ENCODE measurements around the gene DENND10.

DNA sequence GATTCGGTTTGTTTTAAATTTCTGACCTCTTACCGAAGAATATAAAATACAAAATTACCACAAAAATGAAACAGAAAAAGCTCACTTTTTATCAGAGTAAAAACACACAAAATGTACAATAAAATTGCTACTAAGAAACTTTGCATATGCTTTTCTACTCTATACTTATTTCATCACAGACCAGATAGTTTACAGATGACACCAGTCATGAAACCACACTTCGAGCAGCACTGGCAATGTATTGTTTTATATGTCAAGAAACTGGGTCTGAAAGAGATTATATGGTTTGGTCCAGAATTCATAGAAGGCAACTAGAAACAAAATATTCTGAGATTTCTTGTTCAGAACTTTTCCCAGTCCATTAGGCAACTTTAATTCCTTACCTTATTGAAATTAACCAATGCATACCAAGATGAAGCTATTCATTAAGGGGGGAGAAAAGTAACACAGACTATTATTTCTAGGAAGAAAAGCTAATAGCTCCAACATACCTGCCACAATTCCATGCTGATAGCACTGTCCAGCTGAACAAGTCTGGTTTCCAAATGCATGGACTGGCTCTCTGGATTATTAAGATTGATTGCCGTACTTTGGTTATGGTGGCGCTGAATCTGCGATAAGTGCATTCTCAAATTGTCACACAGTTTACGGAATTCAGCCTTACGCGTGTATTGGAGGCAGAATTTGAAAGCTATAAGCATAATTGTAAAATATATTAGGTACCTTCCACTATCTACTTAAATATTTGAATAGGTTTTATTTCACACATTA, 33.3 kb upstream of the DENND10 start:
- TF ChIP-seq, protein P1, sequence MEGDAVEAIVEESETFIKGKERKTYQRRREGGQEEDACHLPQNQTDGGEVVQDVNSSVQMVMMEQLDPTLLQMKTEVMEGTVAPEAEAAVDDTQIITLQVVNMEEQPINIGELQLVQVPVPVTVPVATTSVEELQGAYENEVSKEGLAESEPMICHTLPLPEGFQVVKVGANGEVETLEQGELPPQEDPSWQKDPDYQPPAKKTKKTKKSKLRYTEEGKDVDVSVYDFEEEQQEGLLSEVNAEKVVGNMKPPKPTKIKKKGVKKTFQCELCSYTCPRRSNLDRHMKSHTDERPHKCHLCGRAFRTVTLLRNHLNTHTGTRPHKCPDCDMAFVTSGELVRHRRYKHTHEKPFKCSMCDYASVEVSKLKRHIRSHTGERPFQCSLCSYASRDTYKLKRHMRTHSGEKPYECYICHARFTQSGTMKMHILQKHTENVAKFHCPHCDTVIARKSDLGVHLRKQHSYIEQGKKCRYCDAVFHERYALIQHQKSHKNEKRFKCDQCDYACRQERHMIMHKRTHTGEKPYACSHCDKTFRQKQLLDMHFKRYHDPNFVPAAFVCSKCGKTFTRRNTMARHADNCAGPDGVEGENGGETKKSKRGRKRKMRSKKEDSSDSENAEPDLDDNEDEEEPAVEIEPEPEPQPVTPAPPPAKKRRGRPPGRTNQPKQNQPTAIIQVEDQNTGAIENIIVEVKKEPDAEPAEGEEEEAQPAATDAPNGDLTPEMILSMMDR (IDR thresholded peaks at IDR 0.05): no peak
- TF ChIP-seq POLR2AphosphoS5 (IDR thresholded peaks at IDR 0.05; ENCODE audit: insufficient read depth in 1 of 2, low read depth in 1 of 2): no peak
